GM19099 (cell line): Measurements from ENCODE around the gene HNRNPCL1.
"Not testable (repeated sequence)": the region's sequence is repeated elsewhere in the genome, so short reads cannot be mapped to it uniquely, and the experiment has no call there.

ENCODE experiments used
- POLR2A ChIP-seq: IDR thresholded peaks from 3 replicates; pipeline ENCODE4 v1.6.1; 2011; ENCODE audit warnings: low read depth; ENCODE audit not compliant: insufficient read length; ENCODE audit errors: extremely low read depth

Gene HNRNPCL1

GRCh38 chr1:12848620-12849019 lies at the start of gene HNRNPCL1:
Gene HNRNPCL1 (minus strand): TSS chr1:12848720. CDS start chr1:12848289, 431 bp downstream.
- TF ChIP-seq POLR2A: not testable (repeated sequence)

GRCh38 chr1:12898170-12898569 lies 49.6 kb upstream of the HNRNPCL1 start, which contains the start of gene PRAMEF10:
Gene PRAMEF10 (minus strand): TSS chr1:12898270. CDS start chr1:12895847, 2,423 bp downstream.
- TF ChIP-seq POLR2A: not testable (repeated sequence)

- not testable (repeated sequence) for TF ChIP-seq POLR2A
These were observed 37.6 kb upstream of the HNRNPCL1 start, which contains the start of gene PRAMEF4 for GRCh38 chr1:12886101-12886500. Gene PRAMEF4 (minus strand): TSS chr1:12886201. CDS start chr1:12883394, 2,807 bp downstream.

GRCh38 chr1:12856786-12857185 lies 8.3 kb upstream of the HNRNPCL1 start, which contains the start of gene PRAMEF2:
Gene PRAMEF2 (plus strand): TSS chr1:12857086. CDS start chr1:12859010, 1,924 bp downstream.
- TF ChIP-seq POLR2A: not testable (repeated sequence)

GRCh38 chr1:12851779-12852178 lies 3.3 kb upstream of the HNRNPCL1 start:
- TF ChIP-seq POLR2A: no peak

- not testable (repeated sequence) for TF ChIP-seq POLR2A
These were observed 17.2 kb downstream of the HNRNPCL1 start, which contains the start of gene PRAMEF11 for GRCh38 chr1:12831310-12831709. Gene PRAMEF11 (minus strand): TSS chr1:12831410. CDS start chr1:12828789, 2,621 bp downstream.

GRCh38 chr1:12811409-12811784 lies 37.1 kb downstream of the HNRNPCL1 start:
- TF ChIP-seq POLR2A: no peak

- no peak for TF ChIP-seq POLR2A
These were observed 37.7 kb downstream of the HNRNPCL1 start for GRCh38 chr1:12810691-12811408.

- no peak for TF ChIP-seq POLR2A
These were observed 38.6 kb downstream of the HNRNPCL1 start for GRCh38 chr1:12809933-12810332.

- TF ChIP-seq POLR2A: no peak
These were observed 48.8 kb downstream of the HNRNPCL1 start for GRCh38 chr1:12799730-12800129.

GRCh38 chr1:12798911-12799310 lies 49.6 kb downstream of the HNRNPCL1 start:
- no peak for TF ChIP-seq POLR2A
